GM19099 (cell line): ENCODE data around the gene TUSC2.

Source experiments
- POLR2A ChIP-seq: IDR thresholded peaks from 3 replicates; pipeline ENCODE4 v1.6.1; 2011; ENCODE audit warnings: low read depth; ENCODE audit not compliant: insufficient read length; ENCODE audit errors: extremely low read depth

The TUSC2 gene

GRCh38 chr3:50288387-50289007 lies 39.5 kb downstream of the TUSC2 start:
- TF ChIP-seq POLR2A: no peak

DNA sequence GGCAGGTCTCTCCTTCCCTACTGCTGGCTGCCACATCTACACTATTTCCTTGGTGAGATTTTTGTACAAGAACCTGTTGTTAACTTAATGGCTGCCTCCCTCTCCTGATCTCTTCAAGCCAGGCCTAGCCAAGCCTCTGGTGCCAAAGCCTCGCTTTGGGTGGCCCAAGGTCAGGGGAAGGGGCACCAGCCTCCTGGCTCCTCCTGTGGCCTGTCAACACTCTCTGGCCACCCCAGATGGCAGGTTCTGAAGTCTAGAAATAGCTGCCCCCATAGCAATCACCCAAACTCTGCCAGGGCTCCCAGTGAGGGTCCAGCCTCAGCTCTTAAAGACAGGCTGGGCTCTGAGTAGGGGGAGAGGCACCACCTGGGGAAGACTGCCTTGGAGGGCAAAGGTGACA lies 40.8 kb downstream of the TUSC2 start:
- TF ChIP-seq POLR2A: no peak

- TF ChIP-seq POLR2A: no peak
These were observed 41.4 kb downstream of the TUSC2 start for GRCh38 chr3:50286322-50287227.

DNA sequence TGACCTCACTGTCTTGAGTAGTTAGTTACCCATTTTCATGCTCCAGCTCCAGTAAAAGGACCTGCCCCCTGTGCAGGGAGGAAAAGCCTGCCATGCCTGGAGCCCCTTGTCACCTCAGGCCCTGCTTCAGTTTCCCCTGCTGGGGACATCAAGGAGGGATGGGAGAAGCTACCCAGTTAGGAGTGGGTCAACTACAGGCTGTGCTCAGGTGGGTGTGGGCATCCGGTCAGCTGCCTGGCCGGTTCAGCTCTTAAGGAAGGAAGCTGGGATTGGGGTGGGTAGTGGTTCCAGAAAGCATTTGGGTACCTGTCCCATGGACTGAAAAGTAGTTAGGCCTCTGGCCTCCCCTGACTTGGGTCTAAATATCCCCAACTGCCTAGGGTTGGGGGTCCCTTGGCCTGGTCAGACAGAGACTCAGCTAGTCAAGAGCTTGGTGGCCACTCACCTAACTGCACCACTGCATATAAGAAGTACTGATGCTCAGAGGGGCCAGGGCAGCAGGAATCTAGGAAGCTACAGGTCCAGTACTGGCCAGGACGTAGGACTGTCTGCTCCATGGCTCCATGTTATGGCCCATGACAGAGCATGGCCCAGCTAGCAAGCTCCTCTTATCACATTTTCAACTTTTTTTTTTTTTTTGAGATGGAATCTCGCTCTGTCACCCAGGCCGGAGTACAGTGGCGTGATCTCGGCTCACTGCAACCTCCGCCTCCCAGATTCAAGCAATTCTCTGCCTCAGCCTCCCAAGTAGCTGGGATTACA lies 48.6 kb downstream of the TUSC2 start:
- no peak for TF ChIP-seq POLR2A

GRCh38 chr3:50278880-50279224 lies 49.2 kb downstream of the TUSC2 start, which contains the start of gene LSMEM2:
Gene LSMEM2 (plus strand): TSS chr3:50279087. CDS start chr3:50279114, 27 bp downstream.
- TF ChIP-seq POLR2A: no peak

DNA sequence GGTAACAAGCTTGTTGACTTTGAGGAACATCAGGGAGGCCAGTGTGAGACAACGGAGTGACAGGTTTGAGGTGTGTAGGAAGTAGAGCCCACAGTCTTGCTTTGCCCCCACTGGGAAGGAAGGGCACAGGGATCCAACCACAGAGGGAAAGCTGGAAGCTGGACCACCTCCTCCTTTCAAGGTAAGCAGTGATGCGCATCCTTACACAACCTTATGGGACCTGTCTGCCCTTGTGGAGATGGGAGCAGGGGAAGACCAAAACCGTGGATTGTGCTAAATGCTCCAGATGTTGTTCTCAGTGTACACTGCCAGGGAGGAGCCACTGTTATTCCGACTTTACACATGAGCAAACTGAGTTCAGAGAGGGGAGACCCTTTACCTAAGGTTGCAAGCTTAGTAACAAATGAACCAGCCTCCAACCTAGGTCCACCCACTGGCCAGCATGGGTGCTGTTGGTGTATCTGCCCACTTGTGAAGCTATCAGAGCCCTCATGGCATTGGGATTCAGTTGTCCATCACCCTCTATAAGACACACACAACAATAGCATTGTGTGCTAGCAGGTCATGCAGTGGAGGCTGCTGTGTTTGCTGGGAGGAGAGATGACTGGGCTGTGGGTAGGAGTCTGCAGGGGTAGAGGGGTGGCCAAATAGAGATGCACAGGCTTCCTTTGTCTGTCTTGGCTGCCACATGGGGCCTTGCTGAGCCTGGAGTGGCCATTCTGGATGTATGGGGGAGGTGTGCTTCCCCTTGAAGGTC lies 49.7 kb downstream of the TUSC2 start:
- TF ChIP-seq POLR2A: no peak

GRCh38 chr3:50276762-50277101 lies 51.3 kb downstream of the TUSC2 start:
- TF ChIP-seq POLR2A: no peak

DNA sequence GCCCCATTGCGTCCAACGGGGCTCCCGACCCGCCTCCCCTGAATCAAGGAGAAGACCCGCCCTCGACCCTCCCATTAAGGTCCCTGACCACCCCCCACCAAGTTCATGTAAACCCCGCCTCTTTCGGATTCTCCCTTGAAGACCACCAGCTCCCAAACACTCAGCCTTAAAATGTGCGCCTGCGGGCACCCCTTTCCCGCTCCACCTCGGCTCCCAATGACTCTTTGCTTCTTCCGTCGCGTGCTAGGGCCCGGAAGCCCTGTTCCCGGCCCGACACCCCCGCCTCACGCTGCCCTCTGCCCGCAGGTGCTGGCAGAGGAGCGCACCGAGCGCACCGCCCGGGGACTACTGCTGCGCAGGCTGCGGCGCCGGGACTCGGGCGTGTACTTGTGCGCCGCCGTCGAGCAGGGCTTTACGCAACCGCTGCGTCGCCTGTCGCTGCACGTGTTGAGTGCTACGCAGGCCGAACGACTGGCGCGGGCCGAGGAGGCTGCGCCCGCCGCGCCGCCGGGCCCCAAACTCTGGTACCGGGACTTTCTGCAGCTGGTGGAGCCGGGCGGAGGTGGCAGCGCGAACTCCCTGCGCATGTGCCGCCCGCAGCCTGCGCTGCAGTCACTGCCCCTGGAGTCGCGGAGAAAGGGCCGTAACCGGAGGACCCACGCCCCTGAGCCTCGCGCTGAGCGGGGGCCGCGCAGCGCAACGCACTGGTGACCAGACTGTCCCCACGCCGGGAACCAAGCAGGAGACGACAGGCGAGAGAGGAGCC lies 51.8 kb downstream of the TUSC2 start:
- TF ChIP-seq POLR2A: no peak

DNA sequence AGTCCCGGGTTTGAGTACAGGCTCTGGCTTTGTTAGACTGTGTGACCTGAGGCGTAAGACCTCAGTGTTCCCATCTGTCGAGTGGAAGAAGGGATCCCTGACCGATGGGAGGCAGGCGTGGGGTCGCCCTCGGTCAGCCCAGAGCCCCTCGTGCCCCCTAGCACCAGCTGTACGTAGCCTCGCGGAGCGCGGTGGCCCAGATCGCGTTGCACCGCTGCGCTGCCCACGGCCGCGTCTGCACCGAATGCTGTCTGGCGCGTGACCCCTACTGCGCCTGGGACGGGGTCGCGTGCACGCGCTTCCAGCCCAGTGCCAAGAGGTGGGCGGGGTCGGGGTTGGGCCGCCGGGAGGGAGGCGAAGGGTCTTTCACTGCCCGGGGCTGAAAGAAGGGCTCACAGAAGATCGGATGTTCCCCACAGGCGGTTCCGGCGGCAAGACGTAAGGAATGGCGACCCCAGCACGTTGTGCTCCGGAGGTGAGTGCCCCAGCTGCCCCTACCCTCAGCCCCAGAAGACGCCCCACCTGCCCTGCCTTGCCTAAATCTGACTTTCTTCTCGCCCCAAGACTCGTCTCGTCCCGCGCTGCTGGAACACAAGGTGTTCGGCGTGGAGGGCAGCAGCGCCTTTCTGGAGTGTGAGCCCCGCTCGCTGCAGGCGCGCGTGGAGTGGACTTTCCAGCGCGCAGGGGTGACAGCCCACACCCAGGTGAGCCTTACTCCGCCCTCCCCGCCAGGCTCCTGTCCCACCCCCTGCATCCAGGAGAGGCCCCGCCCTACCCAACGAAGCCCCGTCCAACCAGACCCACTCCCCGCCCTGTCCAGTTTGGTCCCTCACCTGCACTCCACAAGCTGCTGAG lies 52.7 kb downstream of the TUSC2 start:
- TF ChIP-seq POLR2A: no peak
